Bronchial epithelial cell (primary cell): ENCODE measurements around the gene SLC9A5. TPM values are rescaled to one million over a fixed set of nuclear protein-coding genes. Genes with fewer than 3 reads are reported as not detected.

Experiments
- DNase-seq: peaks from one replicate; pipeline ENCODE4 v3.0.0-alpha.2; 2010; ENCODE audit warnings: low read depth
- FAIRE-seq: peaks from 2 replicates; lab custom pipeline; 2011; peaks lifted over from hg19 to GRCh38; lab: Jason Lieb, UNC
- H3K27me3 ChIP-seq: 2 replicates; pipeline ENCODE4 v1.5.1; 2011; ENCODE audit warnings: low read length; ENCODE audit not compliant: control insufficient read depth, insufficient read depth
- H3K36me3 ChIP-seq: 2 replicates; pipeline ENCODE4 v1.5.1; 2011; ENCODE audit warnings: low read length; ENCODE audit not compliant: control insufficient read depth, insufficient read depth
- H3K4me3 ChIP-seq: 2 replicates; pipeline ENCODE4 v1.5.1; 2011; ENCODE audit warnings: mild to moderate bottlenecking, low read depth, low read length, control low read depth
- total RNA-seq: library from RNA; depleted of rRNA; stranded (reverse); fragments of >200 nt; gene quantifications from 2 replicates; pipeline ENCODE4 v1.2.1, GENCODE V29; 2014
- TF ChIP-seq, protein P1 (sequence below): IDR thresholded peaks from 2 replicates; pipeline ENCODE4 v1.5.1; 2011; ENCODE audit warnings: mild to moderate bottlenecking, moderate library complexity, low read length, control low read depth, inconsistent platforms; ENCODE audit not compliant: insufficient read depth, severe bottlenecking

Gene SLC9A5
- total RNA-seq, 1 donor from 2014 or later = 0.26 TPM

DNA sequence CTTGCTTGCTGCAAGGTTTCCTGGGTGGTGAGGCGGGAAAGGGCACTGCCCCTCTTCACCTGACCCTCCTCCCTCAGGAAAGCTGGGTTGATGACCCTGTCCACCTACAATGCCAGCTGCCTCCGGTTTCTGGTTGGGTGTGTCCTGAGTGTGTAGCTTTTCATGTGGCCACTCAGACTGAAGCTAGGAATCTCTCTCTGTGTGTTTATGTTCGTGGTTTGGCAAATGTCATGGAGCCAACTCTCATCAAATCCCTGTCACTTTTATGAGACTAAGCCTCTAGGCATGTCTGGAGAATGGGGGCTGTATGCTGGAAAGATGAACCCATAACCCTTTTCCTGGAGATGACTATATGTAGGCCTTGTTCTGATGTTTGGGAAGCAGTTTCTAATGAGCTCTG, 47.6 kb downstream of the SLC9A5 start:
- TF ChIP-seq, protein P1, sequence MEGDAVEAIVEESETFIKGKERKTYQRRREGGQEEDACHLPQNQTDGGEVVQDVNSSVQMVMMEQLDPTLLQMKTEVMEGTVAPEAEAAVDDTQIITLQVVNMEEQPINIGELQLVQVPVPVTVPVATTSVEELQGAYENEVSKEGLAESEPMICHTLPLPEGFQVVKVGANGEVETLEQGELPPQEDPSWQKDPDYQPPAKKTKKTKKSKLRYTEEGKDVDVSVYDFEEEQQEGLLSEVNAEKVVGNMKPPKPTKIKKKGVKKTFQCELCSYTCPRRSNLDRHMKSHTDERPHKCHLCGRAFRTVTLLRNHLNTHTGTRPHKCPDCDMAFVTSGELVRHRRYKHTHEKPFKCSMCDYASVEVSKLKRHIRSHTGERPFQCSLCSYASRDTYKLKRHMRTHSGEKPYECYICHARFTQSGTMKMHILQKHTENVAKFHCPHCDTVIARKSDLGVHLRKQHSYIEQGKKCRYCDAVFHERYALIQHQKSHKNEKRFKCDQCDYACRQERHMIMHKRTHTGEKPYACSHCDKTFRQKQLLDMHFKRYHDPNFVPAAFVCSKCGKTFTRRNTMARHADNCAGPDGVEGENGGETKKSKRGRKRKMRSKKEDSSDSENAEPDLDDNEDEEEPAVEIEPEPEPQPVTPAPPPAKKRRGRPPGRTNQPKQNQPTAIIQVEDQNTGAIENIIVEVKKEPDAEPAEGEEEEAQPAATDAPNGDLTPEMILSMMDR = no peak
- no peak overlapping the region for H3K4me3 ChIP-seq
- DNase-seq = no peak
- peak; percentile 76 for FAIRE-seq
- no peaks in the 10 kb centered on the region for H3K36me3 ChIP-seq
- peaks cover 4% of the 10 kb centered on the region for H3K27me3 ChIP-seq

DNA sequence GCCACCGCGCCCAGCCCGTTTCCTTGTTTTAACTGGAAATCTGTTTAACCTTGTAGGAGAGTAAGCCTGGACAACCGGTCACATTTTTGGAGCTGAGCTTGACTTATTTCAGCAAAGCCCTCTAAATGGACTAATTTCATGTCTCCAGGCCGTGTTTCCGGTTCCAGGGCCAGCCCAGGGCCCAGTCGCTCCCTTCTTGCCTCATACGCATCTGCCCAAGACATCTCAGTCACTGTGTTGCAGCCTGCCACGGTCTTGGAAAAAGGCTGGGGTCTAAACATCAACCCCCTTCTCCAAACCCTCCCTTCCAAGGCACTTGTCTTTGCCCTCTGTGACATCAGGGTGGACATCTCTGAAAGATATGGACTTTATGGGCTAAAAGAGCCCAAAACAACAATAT, 49.5 kb downstream of the SLC9A5 start:
- TF ChIP-seq, protein P1 = no peak
- DNase-seq (no peak), FAIRE-seq (no peak)
- Histone ChIP-seq H3K4me3 (no peak overlapping the region), H3K36me3 (no peaks in the 10 kb centered on the region), H3K27me3 (peaks cover 4% of the 10 kb centered on the region)

DNA sequence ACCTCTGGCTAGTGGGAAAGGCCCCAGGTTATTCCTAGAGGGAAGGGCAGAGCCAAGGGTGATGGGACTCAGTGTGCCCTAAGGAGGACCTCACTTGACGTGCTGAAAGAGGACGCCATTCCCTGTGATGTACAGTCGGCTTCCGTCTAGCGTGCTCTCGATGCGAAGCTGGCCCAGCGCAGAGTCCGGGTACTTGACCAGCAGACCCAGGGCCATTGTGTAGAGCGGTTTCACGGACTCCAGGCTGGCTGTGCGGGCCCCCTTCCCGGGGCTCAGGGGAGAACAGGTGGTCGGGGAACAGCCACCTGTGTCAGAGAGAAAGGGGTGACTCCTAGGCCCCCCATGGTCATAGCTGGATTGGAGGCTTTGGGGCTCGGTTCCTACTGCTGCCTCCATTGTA, 50.5 kb downstream of the SLC9A5 start:
- Histone ChIP-seq H3K27me3 (peaks cover 2% of the 10 kb centered on the region), H3K4me3 (no peak overlapping the region), H3K36me3 (no peaks in the 10 kb centered on the region)
- TF ChIP-seq, protein P1 = no peak
- no peak for FAIRE-seq
- DNase-seq = no peak

DNA sequence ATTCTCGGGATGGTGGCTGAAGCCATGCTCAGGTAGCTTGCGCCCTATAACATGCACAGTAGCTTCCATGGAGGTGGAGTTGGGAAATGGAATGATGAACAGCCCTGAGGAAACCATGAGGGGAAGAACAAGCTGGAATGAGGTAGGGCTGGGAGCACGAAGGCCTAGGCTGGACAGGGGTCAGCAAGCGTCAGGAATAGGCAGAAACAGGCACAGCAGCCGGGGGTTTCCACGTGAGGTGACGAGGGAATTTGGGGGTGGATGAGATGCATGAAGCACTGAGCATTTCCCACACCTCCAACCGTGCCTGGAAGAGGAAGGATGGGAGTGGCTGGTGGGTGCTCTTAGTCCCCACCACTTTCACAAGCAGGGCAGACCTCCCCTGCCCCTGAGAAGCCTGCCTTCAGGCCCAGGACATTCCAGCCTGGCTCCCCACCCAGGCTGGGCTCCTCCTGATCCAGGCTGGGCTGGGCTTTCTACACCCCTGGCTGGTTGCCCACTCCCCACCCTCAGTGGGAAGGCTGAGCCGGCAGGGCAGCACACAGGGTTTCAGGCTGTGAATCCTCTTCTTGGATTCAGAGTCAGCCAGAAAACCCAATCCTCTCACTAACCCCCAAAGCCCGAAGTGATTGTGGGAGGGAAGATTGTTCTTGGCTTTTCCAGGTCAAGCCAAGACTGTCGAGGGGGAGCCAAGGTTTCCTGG, 52.5 kb downstream of the SLC9A5 start:
- DNase-seq = no peak
- no peak for FAIRE-seq

DNA sequence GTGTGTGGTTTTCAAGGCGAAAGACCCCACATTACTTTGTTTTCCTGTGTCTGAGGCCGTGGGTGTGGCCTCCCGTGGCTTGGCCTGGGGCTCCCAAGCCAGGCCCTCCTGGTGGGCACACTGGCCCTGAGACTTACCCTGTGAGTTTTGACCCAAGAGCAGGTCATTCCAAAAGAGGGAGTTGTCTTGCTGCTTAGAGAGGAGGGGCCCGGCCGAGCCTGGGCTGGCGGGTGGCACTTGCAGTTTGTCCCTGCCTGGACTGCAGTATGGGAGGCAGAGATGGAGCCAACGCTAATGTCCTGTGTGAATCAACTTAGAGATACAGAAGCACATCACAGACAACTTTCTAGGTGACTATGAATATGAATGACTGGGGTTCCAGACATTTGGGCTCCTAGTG, 53.3 kb downstream of the SLC9A5 start:
- FAIRE-seq (no peak), DNase-seq (no peak)
- no peaks in the 10 kb centered on the region for H3K36me3 ChIP-seq
- peaks cover 2% of the 10 kb centered on the region for H3K27me3 ChIP-seq
- TF ChIP-seq, protein P1 = no peak
- no peak overlapping the region for H3K4me3 ChIP-seq

More for the DNA sequence above, 52.5 kb downstream of the SLC9A5 start:
- TF ChIP-seq, protein P1 = no peak
- Histone ChIP-seq H3K36me3 (no peaks in the 10 kb centered on the region), H3K27me3 (peaks cover 2% of the 10 kb centered on the region), H3K4me3 (no peak overlapping the region)

DNA sequence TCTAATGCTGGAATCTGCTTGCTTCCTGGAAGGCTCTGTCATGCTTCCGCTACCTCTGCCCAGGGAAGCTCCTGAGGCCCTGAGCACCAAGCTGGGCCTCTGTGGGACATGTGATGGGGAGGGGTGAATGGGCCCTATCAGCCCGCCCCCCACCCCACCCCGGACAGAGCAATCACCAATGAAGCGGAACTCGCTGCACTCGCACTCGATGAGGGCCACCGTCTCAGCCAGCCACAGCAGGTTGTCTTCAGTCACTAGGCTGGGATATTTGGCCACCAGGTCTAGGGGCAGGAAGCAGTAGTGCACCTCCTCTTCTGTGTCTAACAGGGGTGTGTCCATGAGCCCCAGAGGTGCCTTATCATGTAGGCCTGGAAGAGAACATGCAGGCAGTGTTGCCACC, 54.2 kb downstream of the SLC9A5 start:
- FAIRE-seq = no peak
- Histone ChIP-seq H3K36me3 (no peaks in the 10 kb centered on the region), H3K4me3 (no peak overlapping the region), H3K27me3 (peaks cover 2% of the 10 kb centered on the region)
- DNase-seq = no peak
- TF ChIP-seq, protein P1 = no peak
